HepG2 (cell line): ENCODE data around the gene ANO6. TPM values are rescaled to one million over a fixed set of nuclear protein-coding genes. Genes with fewer than 3 reads are reported as not detected.

Experiments
- AGO2 ChIP-seq: fragments of 200-400 bp; formaldehyde crosslinking; optimal IDR thresholded peaks from 2 replicates; pipeline ENCODE3; 2017; ENCODE audit warnings: mild to moderate bottlenecking, low read depth, low read length, moderate library complexity
- CREB1 ChIP-seq, 2 experiments: fragments of 450-650 bp in 1 of 2; IDR thresholded peaks; 2 replicates each; pipeline ENCODE4 v1.6.1; 2016 to 2017; ENCODE audit warnings: control low read depth in 1 of 2, mild to moderate bottlenecking in 1 of 2, missing compliant biosample characterization in 1 of 2, missing genetic modification characterization in 1 of 2
- HNRNPUL1 ChIP-seq: fragments of 200-400 bp; formaldehyde crosslinking; IDR thresholded peaks from 2 replicates; pipeline ENCODE4 v1.6.1; 2017; ENCODE audit warnings: low read depth, mild to moderate bottlenecking, low read length, moderate library complexity
- KLF16 ChIP-seq, 2 experiments: sonication (generic) in 1 of 2; formaldehyde crosslinking in 1 of 2; IDR thresholded peaks; 2 replicates each; pipeline versions ENCODE4 v1.6.1 to v1.8.0; 2016 to 2023; ENCODE audit warnings: missing genetic modification reagents in 2 of 2, missing compliant biosample characterization in 1 of 2
- SNAPC2 ChIP-seq: sonication (generic); formaldehyde crosslinking; IDR thresholded peaks from 2 replicates; pipeline ENCODE4 v1.8.1; 2022; ENCODE audit warnings: mild to moderate bottlenecking, missing genetic modification reagents
- ZFYVE20 ChIP-seq: sonication (generic); formaldehyde crosslinking; IDR thresholded peaks from 2 replicates; pipeline ENCODE4 v1.8.0; 2023; ENCODE audit warnings: low read depth, mild to moderate bottlenecking, moderate library complexity, missing genetic modification reagents, borderline replicate concordance
- ZNF326 ChIP-seq: sonication (generic); formaldehyde crosslinking; IDR thresholded peaks from 2 replicates; pipeline ENCODE4 v1.4.0; 2020; ENCODE audit warnings: missing genetic modification reagents, borderline replicate concordance
- ZNF557 ChIP-seq: sonication (generic); formaldehyde crosslinking; IDR thresholded peaks from 2 replicates; pipeline ENCODE4 v1.4.0; 2020; ENCODE audit warnings: missing genetic modification reagents
- ZNF589 ChIP-seq: sonication (generic); formaldehyde crosslinking; conservative IDR thresholded peaks from 2 replicates; pipeline ENCODE4 v1.8.0; 2022; ENCODE audit warnings: mild to moderate bottlenecking, moderate library complexity, missing genetic modification reagents
- ZSCAN12 ChIP-seq: sonication (generic); formaldehyde crosslinking; IDR thresholded peaks from 2 replicates; pipeline ENCODE4 v1.9.0; 2021; ENCODE audit warnings: mild to moderate bottlenecking, missing genetic modification reagents
- polyA plus RNA-seq, 8 experiments: library from polyadenylated mRNA; depleted of rRNA in 3 of 8; stranded (reverse) in 7 of 8; unstranded in 1 of 8; fragments of >200 nt; fragmentation: Illumina TruSeq in 4 of 8; extraction: Trizol in 4 of 8; gene quantifications; 2 replicates each; pipeline versions ENCODE4 v1.2.1 to v1.2.3, GENCODE V29; 2011 to 2016; ENCODE audit warnings: low read depth in 4 of 8, missing spikeins in 1 of 8, mixed read lengths in 1 of 8; ENCODE audit not compliant: insufficient read depth in 1 of 8
- total RNA-seq, 5 experiments: library from RNA; depleted of rRNA; stranded (reverse); fragments of >200 nt; fragmentation: Illumina TruSeq; extraction: Trizol; gene quantifications; 2 replicates each; pipeline ENCODE4 v1.2.3, GENCODE V29; 2016; ENCODE audit warnings: low read depth in 1 of 5
- TF ChIP-seq, protein P1 (sequence below): fragments of 450-650 bp; IDR thresholded peaks from 2 replicates; pipeline ENCODE4 v1.6.1; 2017
- TF ChIP-seq, protein P2 (sequence below): sonication (generic); formaldehyde crosslinking; IDR thresholded peaks from 2 replicates; pipeline ENCODE4 v1.4.0; 2020; ENCODE audit warnings: mild to moderate bottlenecking, missing genetic modification reagents

Gene ANO6
- total and polyA plus RNA-seq, 2 of the 13 experiments (the other 11 are each of a cell fraction or from before 2014, with no cell fraction given), result 37.8 to 57.1 TPM

DNA sequence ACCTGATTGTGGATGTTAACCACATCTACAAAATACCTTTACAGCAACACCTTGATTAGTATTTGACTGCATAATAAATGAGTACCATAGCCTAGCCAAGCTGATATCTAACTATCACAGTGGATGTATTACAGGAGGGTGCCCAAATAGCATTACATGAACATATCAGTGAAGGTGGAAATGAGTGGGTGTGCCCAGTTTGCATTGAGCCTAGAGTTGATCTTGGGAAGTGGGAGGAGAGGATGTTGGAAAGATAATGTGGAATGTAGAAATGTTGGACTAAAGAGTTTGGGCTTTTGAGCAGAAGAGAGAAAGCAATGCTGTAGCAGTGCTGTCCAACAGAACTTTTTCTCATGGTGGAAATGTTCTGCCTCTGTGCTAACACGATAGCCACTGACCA lies 98.9 kb downstream of the ANO6 start (continued):
- no peak for TF ChIP-seq CREB1 (IDR thresholded peaks at IDR 0.05)
- no peak for TF ChIP-seq CREB1 (CRISPR knock-in tag; IDR thresholded peaks at IDR 0.05)
- no peak for TF ChIP-seq ZNF557 (CRISPR knock-in tag)
- TF ChIP-seq ZFYVE20 (CRISPR knock-in tag), result no peak
- TF ChIP-seq AGO2, result no peak
- TF ChIP-seq ZNF326 (CRISPR knock-in tag), result no peak
- TF ChIP-seq KLF16 (CRISPR knock-in tag; IDR thresholded peaks at IDR 0.05), result no peak
- TF ChIP-seq, protein P1, sequence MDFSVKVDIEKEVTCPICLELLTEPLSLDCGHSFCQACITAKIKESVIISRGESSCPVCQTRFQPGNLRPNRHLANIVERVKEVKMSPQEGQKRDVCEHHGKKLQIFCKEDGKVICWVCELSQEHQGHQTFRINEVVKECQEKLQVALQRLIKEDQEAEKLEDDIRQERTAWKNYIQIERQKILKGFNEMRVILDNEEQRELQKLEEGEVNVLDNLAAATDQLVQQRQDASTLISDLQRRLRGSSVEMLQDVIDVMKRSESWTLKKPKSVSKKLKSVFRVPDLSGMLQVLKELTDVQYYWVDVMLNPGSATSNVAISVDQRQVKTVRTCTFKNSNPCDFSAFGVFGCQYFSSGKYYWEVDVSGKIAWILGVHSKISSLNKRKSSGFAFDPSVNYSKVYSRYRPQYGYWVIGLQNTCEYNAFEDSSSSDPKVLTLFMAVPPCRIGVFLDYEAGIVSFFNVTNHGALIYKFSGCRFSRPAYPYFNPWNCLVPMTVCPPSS, result no peak
- no peak for TF ChIP-seq ZSCAN12 (CRISPR knock-in tag)
- no peak for TF ChIP-seq SNAPC2
- TF ChIP-seq ZNF589 (CRISPR knock-in tag), result no peak
- no peak for TF ChIP-seq HNRNPUL1
- TF ChIP-seq, protein P2, sequence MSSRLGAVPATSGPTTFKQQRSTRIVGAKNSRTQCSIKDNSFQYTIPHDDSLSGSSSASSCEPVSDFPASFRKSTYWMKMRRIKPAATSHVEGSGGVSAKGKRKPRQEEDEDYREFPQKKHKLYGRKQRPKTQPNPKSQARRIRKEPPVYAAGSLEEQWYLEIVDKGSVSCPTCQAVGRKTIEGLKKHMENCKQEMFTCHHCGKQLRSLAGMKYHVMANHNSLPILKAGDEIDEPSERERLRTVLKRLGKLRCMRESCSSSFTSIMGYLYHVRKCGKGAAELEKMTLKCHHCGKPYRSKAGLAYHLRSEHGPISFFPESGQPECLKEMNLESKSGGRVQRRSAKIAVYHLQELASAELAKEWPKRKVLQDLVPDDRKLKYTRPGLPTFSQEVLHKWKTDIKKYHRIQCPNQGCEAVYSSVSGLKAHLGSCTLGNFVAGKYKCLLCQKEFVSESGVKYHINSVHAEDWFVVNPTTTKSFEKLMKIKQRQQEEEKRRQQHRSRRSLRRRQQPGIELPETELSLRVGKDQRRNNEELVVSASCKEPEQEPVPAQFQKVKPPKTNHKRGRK (CRISPR knock-in tag), result no peak
